H9 (cell line): Measurements from ENCODE around the gene NXPH1. TPM values are rescaled to one million over a fixed set of nuclear protein-coding genes. Genes with fewer than 3 reads are reported as not detected.

ENCODE experiments used
- DNase-seq: peaks from one replicate; pipeline ENCODE4 v3.0.0-alpha.2; 2017
- H2AFZ ChIP-seq: one replicate; pipeline ENCODE4 v1.6.1; 2013; ENCODE audit warnings: mild to moderate bottlenecking, low read length, control low read depth, moderate library complexity
- H2AK5ac ChIP-seq: 2 replicates; pipeline ENCODE4 v1.6.1; 2013; ENCODE audit warnings: low read length, control low read depth, mixed read lengths; ENCODE audit not compliant: insufficient read length
- H2BK120ac ChIP-seq: one replicate; pipeline ENCODE4 v1.6.1; 2013; ENCODE audit warnings: low read depth, mild to moderate bottlenecking, low read length, control low read depth, inconsistent platforms; ENCODE audit not compliant: poor library complexity, severe bottlenecking
- H2BK12ac ChIP-seq: 2 replicates; pipeline ENCODE4 v1.6.1; 2013; ENCODE audit warnings: low read length, control low read depth, mixed read lengths, low read depth; ENCODE audit not compliant: insufficient read length
- H2BK15ac ChIP-seq: 2 replicates; pipeline ENCODE4 v1.6.1; 2013; ENCODE audit warnings: low read depth, low read length, control low read depth
- H2BK20ac ChIP-seq: one replicate; pipeline ENCODE4 v1.6.1; 2013; ENCODE audit warnings: low read depth, mild to moderate bottlenecking, low read length, control low read depth, inconsistent platforms; ENCODE audit not compliant: poor library complexity, severe bottlenecking
- H2BK5ac ChIP-seq: 2 replicates; pipeline ENCODE4 v1.6.1; 2013; ENCODE audit warnings: low read length, control low read depth, mixed read lengths; ENCODE audit not compliant: insufficient read length
- H3K14ac ChIP-seq: 2 replicates; pipeline ENCODE4 v1.6.1; 2013; ENCODE audit warnings: low read length, control low read depth; ENCODE audit not compliant: insufficient read depth
- H3K18ac ChIP-seq: 2 replicates; pipeline ENCODE4 v1.6.1; 2013; ENCODE audit warnings: low read depth, mild to moderate bottlenecking, mixed read lengths, low read length, control low read depth; ENCODE audit not compliant: insufficient read length
- H3K23ac ChIP-seq: 2 replicates; pipeline ENCODE4 v1.6.1; 2013; ENCODE audit warnings: low read length, control low read depth, mixed read lengths, low read depth; ENCODE audit not compliant: insufficient read length
- H3K23me2 ChIP-seq: 2 replicates; pipeline ENCODE4 v1.6.1; 2013; ENCODE audit warnings: low read depth, mild to moderate bottlenecking, mixed read lengths, low read length, control low read depth; ENCODE audit not compliant: insufficient read length, poor library complexity, severe bottlenecking
- H3K27ac ChIP-seq: 2 replicates; pipeline ENCODE4 v1.5.1; 2013; ENCODE audit warnings: low read length, control low read depth, mixed read lengths, low read depth; ENCODE audit not compliant: insufficient read length
- H3K27me3 ChIP-seq: 2 replicates; pipeline ENCODE4 v1.6.1; 2013; ENCODE audit warnings: low read length, control low read depth, inconsistent platforms; ENCODE audit not compliant: insufficient read depth
- H3K4ac ChIP-seq: 2 replicates; pipeline ENCODE4 v1.6.1; 2013; ENCODE audit warnings: low read depth, mild to moderate bottlenecking, control low read depth, inconsistent platforms, low read length, moderate library complexity
- H3K4me1 ChIP-seq: 2 replicates; pipeline ENCODE4 v1.6.1; 2013; ENCODE audit warnings: low read length, control low read depth, inconsistent platforms; ENCODE audit not compliant: insufficient read depth
- H3K4me2 ChIP-seq: 2 replicates; pipeline ENCODE4 v1.6.1; 2013; ENCODE audit warnings: low read length, control low read depth, mixed read lengths; ENCODE audit not compliant: insufficient read length, insufficient read depth
- H3K56ac ChIP-seq: 2 replicates; pipeline ENCODE4 v1.6.1; 2013; ENCODE audit warnings: low read depth, mild to moderate bottlenecking, mixed read lengths, low read length, control low read depth; ENCODE audit not compliant: insufficient read length
- H3K79me1 ChIP-seq: 2 replicates; pipeline ENCODE4 v1.6.1; 2013; ENCODE audit warnings: low read depth, mild to moderate bottlenecking, moderate library complexity, low read length, control low read depth, inconsistent platforms; ENCODE audit not compliant: insufficient read depth, poor library complexity, severe bottlenecking
- H3K79me2 ChIP-seq: 2 replicates; pipeline ENCODE4 v1.6.1; 2013; ENCODE audit warnings: low read length, control low read depth, inconsistent platforms; ENCODE audit not compliant: insufficient read depth
- H3K9ac ChIP-seq: 2 replicates; pipeline ENCODE4 v1.6.1; 2013; ENCODE audit warnings: low read length, control low read depth, mixed read lengths; ENCODE audit not compliant: insufficient read length; ENCODE audit errors: extremely low read depth
- H3K9me3 ChIP-seq: one replicate; pipeline ENCODE4 v1.6.1; 2013; ENCODE audit warnings: low read depth, low read length, inconsistent platforms; ENCODE audit not compliant: control insufficient read depth
- H3T11ph ChIP-seq: one replicate; pipeline ENCODE4 v1.6.1; 2013; ENCODE audit warnings: mild to moderate bottlenecking, low read length, control low read depth, inconsistent platforms
- H4K20me1 ChIP-seq: one replicate; pipeline ENCODE4 v1.6.1; 2013; ENCODE audit not compliant: control insufficient read depth, insufficient read length, insufficient read depth
- H4K5ac ChIP-seq: 2 replicates; pipeline ENCODE4 v1.6.1; 2013; ENCODE audit warnings: low read depth, mild to moderate bottlenecking, mixed read lengths, low read length, control low read depth; ENCODE audit not compliant: insufficient read length
- H4K8ac ChIP-seq: replicated peaks from 2 replicates; pipeline ENCODE4 v1.6.1; 2013; ENCODE audit warnings: low read length, control low read depth, mixed read lengths, low read depth; ENCODE audit not compliant: insufficient read length
- H4K91ac ChIP-seq: 2 replicates; pipeline ENCODE4 v1.6.1; 2013; ENCODE audit warnings: low read depth, mild to moderate bottlenecking, moderate library complexity, mixed read lengths, low read length, control low read depth; ENCODE audit not compliant: insufficient read length
- H3K27ac Mint-ChIP-seq, 3 experiments: 2 replicates in 2 of 3; 3 replicates in 1 of 3; pipeline ENCODE4 v1.8.0; 2020 to 2021; ENCODE audit warnings: mixed read lengths in 3 of 3, mild to moderate bottlenecking in 1 of 3, moderate library complexity in 1 of 3
- H3K27me3 Mint-ChIP-seq: 2 replicates; pipeline ENCODE4 v1.8.0; 2021; ENCODE audit warnings: low read depth, mild to moderate bottlenecking, moderate library complexity, mixed read lengths
- H3K36me3 Mint-ChIP-seq, 3 experiments: 2 replicates in 2 of 3; 3 replicates in 1 of 3; pipeline ENCODE4 v1.8.0; 2020 to 2021; ENCODE audit warnings: low read depth in 3 of 3, mixed read lengths in 3 of 3; ENCODE audit not compliant: insufficient read depth in 1 of 3
- H3K4me1 Mint-ChIP-seq, 2 experiments: 2 replicates each; pipeline ENCODE4 v1.8.0; 2020; ENCODE audit warnings: mixed read lengths in 2 of 2
- H3K4me3 Mint-ChIP-seq, 2 experiments: 2 replicates in 1 of 2; 3 replicates in 1 of 2; pipeline ENCODE4 v1.8.0; 2020 to 2021; ENCODE audit warnings: mild to moderate bottlenecking in 2 of 2, mixed read lengths in 2 of 2, moderate library complexity in 1 of 2
- H3K9me3 Mint-ChIP-seq, 2 experiments: 2 replicates in 1 of 2; 3 replicates in 1 of 2; pipeline ENCODE4 v1.8.0; 2020; ENCODE audit warnings: mild to moderate bottlenecking in 2 of 2, mixed read lengths in 2 of 2, moderate library complexity in 1 of 2
- CTCF ChIP-seq: fragments of 200-600 bp; sonication (generic); conservative IDR thresholded peaks from 3 replicates; pipeline ENCODE4 v1.8.0; 2021; ENCODE audit warnings: antibody characterized with exemption, mild to moderate bottlenecking
- WGBS: extraction: QIAGEN DNeasy Blood & Tissue Kit; methylation state at CpG from one replicate; pipeline ENCODE4 v1.1.7; 2013; ENCODE audit warnings: missing lambda C conversion rate, low lambda C conversion rate, mixed read lengths; ENCODE audit not compliant: insufficient read length; ENCODE audit errors: extremely low coverage; 5-methylcytosine and 5-hydroxymethylcytosine counted together
- total RNA-seq: library from RNA; stranded (reverse); gene quantifications from 2 replicates; pipeline ENCODE4 v1.2.1, GENCODE V29; 2021

NXPH1 gene
- total RNA-seq, 1 experiment from 2014 or later: 0.15 TPM

- Histone ChIP-seq H4K5ac (no peak overlapping the region), H3K4ac (no peak overlapping the region), H2AK5ac (no peak overlapping the region), H3K56ac (no peak overlapping the region), H2AFZ (no peak overlapping the region), H2BK120ac (no peak overlapping the region), H3K23ac (no peak overlapping the region), H3T11ph (no peak overlapping the region), H3K4me2 (no peak overlapping the region), H3K27ac (no peak overlapping the region), H3K79me1 (no peaks in the 10 kb centered on the region), H3K18ac (no peak overlapping the region), H2BK12ac (no peak overlapping the region), H3K9me3 (no peaks in the 10 kb centered on the region), H4K20me1 (no peaks in the 10 kb centered on the region), H3K79me2 (no peaks in the 10 kb centered on the region), H2BK15ac (no peak overlapping the region), H3K4me1 (no peaks in the 10 kb centered on the region), H3K14ac (no peak overlapping the region), H2BK5ac (no peak overlapping the region), H2BK20ac (no peak overlapping the region), H3K27me3 (no peaks in the 10 kb centered on the region), H3K9ac (no peak overlapping the region), H4K8ac (no peak overlapping the region), H3K23me2 (no peaks in the 10 kb centered on the region), H4K91ac (no peak overlapping the region)
- no CpG with 5 or more reads among the region's 4 CpGs for WGBS
- no peak for DNase-seq
- no peaks in the 10 kb centered on the region for H3K27me3 Mint-ChIP-seq
- no peak overlapping the region for H3K4me3 Mint-ChIP-seq
- H3K9me3 Mint-ChIP-seq: no peaks in the 10 kb centered on the region
- no peaks in the 10 kb centered on the region; a peak in 1 of 7 replicates for H3K36me3 Mint-ChIP-seq
- H3K27ac Mint-ChIP-seq: no peak overlapping the region
- no peak for TF ChIP-seq CTCF
- peaks cover 0 to 3% of the 10 kb centered on the region in 2 experiments; a peak in 2 of 4 replicates for H3K4me1 Mint-ChIP-seq
Measured at GRCh38 chr7:8751557-8752231, 318.3 kb downstream of the NXPH1 start.
